ACC112 (cell line): ENCODE data around the gene TMEM256.
"Not testable (repeated sequence)": the region's sequence is repeated elsewhere in the genome, so short reads cannot be mapped to it uniquely, and the experiment has no call there.

Experiments
- H2AFZ ChIP-seq: fragments of 200-600 bp; sonication (generic); one replicate; pipeline ENCODE4 v1.6.0; 2017; ENCODE audit warnings: antibody characterized with exemption, low read length; ENCODE audit not compliant: unreplicated experiment
- H3K27ac ChIP-seq: fragments of 200-600 bp; sonication (generic); 2 replicates; pipeline ENCODE4 v1.5.1; 2014; ENCODE audit warnings: low read depth, mild to moderate bottlenecking, antibody characterized with exemption, low read length, moderate library complexity
- H3K27me3 ChIP-seq: fragments of 200-600 bp; sonication (generic); 2 replicates; pipeline ENCODE4 v1.6.1; 2014; ENCODE audit warnings: mild to moderate bottlenecking, antibody characterized with exemption, low read length, moderate library complexity, mixed read lengths; ENCODE audit not compliant: insufficient read depth
- H3K36me3 ChIP-seq: fragments of 200-600 bp; sonication (generic); 2 replicates; pipeline ENCODE4 v1.6.1; 2016; ENCODE audit warnings: mild to moderate bottlenecking, antibody characterized with exemption, low read length, moderate library complexity, mixed read lengths; ENCODE audit not compliant: insufficient read depth
- H3K4me1 ChIP-seq: fragments of 200-600 bp; sonication (generic); one replicate; pipeline ENCODE4 v1.6.1; 2016; ENCODE audit warnings: low read length, mixed read lengths; ENCODE audit not compliant: insufficient read depth, unreplicated experiment, control insufficient read depth
- H3K4me3 ChIP-seq: fragments of 200-600 bp; sonication (generic); 2 replicates; pipeline ENCODE4 v1.5.1; 2014; ENCODE audit warnings: mild to moderate bottlenecking, low read depth, low read length
- H3K79me2 ChIP-seq: fragments of 200-600 bp; sonication (generic); one replicate; pipeline ENCODE4 v1.6.0; 2016; ENCODE audit warnings: low read length; ENCODE audit not compliant: control insufficient read depth, unreplicated experiment, insufficient read depth

The TMEM256 gene

DNA sequence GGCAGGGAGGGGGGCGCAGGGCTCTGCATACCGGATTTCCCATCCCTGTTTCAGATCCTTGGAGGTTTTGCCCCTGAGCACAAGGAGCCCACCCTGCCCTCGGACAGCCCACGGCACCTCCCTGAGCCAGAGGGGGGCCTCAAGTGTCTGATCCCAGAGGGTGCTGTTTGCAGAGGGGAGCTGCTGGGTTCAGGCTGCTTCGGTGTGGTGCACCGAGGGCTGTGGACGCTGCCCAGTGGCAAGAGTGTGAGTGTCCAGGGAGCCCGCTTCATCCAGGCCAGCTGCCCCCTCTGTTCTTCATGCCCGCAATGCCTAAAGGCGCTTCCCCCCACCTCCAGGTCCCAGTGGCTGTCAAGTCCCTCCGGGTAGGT, 20.5 kb downstream of the TMEM256 start:
- Histone ChIP-seq H3K27ac (no peak overlapping the region), H3K27me3 (peaks cover 27% of the 10 kb centered on the region), H3K79me2 (no peaks in the 10 kb centered on the region), H2AFZ (no peak overlapping the region), H3K36me3 (no peaks in the 10 kb centered on the region), H3K4me1 (no peaks in the 10 kb centered on the region), H3K4me3 (0 out of 2 replicates have a peak overlapping the region, but pooled peaks have one; percentile 66)

DNA sequence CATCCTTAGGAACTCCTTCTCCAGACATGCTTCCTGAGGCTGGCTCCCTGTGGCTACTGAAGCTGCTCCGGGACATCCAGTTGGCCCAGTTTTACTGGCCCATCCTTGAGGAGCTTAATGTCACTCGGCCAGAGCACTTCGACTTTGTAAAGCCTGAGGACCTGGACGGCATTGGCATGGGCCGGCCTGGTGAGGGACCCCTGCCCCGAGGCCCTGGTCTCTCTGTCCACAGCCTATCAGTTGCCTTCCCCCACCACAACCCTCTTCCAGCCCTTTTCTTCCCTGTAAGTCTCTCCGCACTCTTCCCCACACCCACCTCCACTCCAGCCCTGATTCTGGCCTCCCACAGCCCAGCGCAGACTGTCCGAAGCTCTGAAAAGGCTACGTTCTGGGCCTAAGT, 21.0 kb downstream of the TMEM256 start:
- Histone ChIP-seq H3K4me3 (no peak overlapping the region), H3K27me3 (peaks cover 27% of the 10 kb centered on the region)

DNA sequence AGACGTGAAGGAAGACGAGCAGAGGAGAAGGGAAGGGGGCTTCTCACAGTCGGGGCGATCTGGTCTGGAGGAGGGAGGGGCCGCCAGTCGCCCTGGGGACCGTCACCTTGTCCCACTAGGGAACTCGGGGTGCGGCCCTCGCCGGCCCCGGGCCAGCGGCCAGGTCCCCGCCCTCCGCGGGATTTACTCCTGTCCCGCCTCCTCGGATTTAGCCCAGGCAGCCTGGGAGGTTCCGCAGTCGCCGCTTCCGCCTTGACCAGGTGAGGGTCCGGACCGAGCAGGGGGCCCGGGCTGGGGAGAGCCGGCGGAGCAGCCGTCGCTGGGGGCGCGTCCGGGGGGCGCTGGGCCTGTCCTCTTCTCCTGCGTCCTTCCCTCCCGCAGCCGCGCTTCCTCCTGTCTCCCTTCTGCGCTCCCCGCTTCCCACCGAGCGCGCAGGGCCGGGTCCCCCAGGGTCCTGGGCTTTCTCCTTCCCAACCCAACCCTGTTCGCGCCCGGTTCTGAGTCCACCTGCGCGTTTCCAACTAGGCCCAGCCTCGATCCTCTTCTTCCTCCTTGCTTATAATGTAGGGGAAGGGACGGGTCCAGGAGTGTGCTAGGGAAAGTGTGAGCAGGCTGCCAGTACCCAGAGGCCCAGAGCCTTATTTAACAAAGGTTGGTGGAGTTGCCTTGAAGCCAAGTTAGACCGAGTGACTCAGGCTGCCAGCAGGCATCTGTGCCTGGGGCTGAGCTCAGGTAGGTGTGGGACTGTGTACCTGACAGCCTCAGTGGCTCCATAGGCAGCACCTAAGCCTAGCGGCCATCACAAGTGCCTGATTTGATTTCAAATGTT, 22.8 kb downstream of the TMEM256 start, which contains the start of gene TNK1:
TNK1 (plus strand) TSS at position 235 of the 829 bp plus-strand sequence. CDS start 1,838 bp downstream, outside the sequence.
- Histone ChIP-seq H3K4me3 (peak within 1 kb of the TSS; percentile 66), H3K27ac (no peak within 1 kb of the TSS), H3K36me3 (no peaks in the 10 kb centered on the region), H2AFZ (no peak within 1 kb of the TSS), H3K27me3 (peaks cover 27% of the 10 kb centered on the region), H3K79me2 (no peaks in the 10 kb centered on the region), H3K4me1 (no peaks in the 10 kb centered on the region)

More for the DNA sequence above, 21.0 kb downstream of the TMEM256 start:
- Histone ChIP-seq H3K27ac (no peak overlapping the region), H3K4me1 (no peaks in the 10 kb centered on the region), H3K79me2 (no peaks in the 10 kb centered on the region), H3K36me3 (no peaks in the 10 kb centered on the region), H2AFZ (no peak overlapping the region)

DNA sequence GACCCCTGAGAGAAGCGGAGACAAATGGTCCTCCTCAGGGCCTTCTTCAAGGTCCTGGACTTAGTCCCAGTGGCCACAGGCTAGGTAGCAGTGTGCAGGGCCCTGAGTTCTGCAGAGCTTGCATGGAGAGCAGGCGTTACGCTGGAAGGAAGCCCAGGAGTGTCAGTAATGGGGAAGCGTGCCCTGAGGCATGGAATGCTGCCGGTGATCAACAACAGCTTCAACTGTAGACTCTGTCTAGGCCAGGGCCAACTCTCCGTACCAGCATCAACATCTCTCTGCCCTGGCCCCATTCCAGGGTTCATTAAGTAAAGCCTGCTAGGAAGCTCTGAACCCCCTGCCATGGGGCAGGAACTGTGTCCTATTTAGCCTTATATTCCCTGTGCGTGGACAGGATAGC, 23.6 kb downstream of the TMEM256 start:
- Histone ChIP-seq H3K27me3 (peaks cover 27% of the 10 kb centered on the region), H2AFZ (no peak overlapping the region), H3K79me2 (no peaks in the 10 kb centered on the region), H3K36me3 (no peaks in the 10 kb centered on the region), H3K27ac (no peak overlapping the region), H3K4me3 (peak overlapping the region; percentile 66), H3K4me1 (no peaks in the 10 kb centered on the region)

- peaks cover 27% of the 10 kb centered on the region for H3K27me3 ChIP-seq
- no peaks in the 10 kb centered on the region for H3K4me1 ChIP-seq
- H3K36me3 ChIP-seq: no peaks in the 10 kb centered on the region
- H2AFZ ChIP-seq: no peak overlapping the region
- no peak overlapping the region for H3K4me3 ChIP-seq
- no peaks in the 10 kb centered on the region for H3K79me2 ChIP-seq
- no peak overlapping the region for H3K27ac ChIP-seq
These were observed 24.8 kb downstream of the TMEM256 start for GRCh38 chr17:7379134-7379533.

- Histone ChIP-seq H3K36me3 (no peaks in the 10 kb centered on the region), H3K79me2 (no peaks in the 10 kb centered on the region), H3K27ac (no peak overlapping the region), H2AFZ (no peak overlapping the region), H3K4me1 (no peaks in the 10 kb centered on the region), H3K4me3 (no peak overlapping the region), H3K27me3 (peaks cover 2% of the 10 kb centered on the region)
These were observed 29.5 kb downstream of the TMEM256 start for GRCh38 chr17:7374353-7374752.

- no peak overlapping the region for H3K4me3 ChIP-seq
- no peaks in the 10 kb centered on the region for H3K27me3 ChIP-seq
- H3K4me1 ChIP-seq: no peaks in the 10 kb centered on the region
- H3K79me2 ChIP-seq: no peaks in the 10 kb centered on the region
- no peaks in the 10 kb centered on the region for H3K36me3 ChIP-seq
- H3K27ac ChIP-seq: no peak overlapping the region
- no peak overlapping the region for H2AFZ ChIP-seq
These were observed 33.0 kb downstream of the TMEM256 start for GRCh38 chr17:7370853-7371252.

DNA sequence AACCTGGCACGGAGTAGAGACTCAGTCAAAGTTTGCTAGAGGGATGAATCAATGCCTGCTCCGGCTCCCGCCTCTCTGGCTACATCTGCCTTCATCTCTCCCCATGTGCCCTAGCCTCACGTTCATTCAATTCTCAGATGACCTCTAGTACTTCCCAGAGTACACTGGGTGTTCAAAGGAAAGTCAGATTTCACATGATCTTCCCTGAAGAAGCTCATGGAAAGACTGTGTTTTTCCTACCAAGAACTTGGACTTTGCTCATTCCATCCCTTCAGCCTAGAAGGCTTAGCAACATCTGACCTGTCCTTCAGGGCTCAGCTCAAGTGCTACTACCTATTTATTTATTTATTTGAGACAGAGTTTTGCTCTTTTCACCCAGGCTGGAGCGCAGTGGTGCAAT, 34.1 kb downstream of the TMEM256 start:
- no peak overlapping the region for H3K4me3 ChIP-seq
- no peak overlapping the region for H2AFZ ChIP-seq
- H3K36me3 ChIP-seq: no peaks in the 10 kb centered on the region
- H3K79me2 ChIP-seq: no peaks in the 10 kb centered on the region
- no peaks in the 10 kb centered on the region for H3K4me1 ChIP-seq
- no peaks in the 10 kb centered on the region for H3K27me3 ChIP-seq
- H3K27ac ChIP-seq: no peak overlapping the region

DNA sequence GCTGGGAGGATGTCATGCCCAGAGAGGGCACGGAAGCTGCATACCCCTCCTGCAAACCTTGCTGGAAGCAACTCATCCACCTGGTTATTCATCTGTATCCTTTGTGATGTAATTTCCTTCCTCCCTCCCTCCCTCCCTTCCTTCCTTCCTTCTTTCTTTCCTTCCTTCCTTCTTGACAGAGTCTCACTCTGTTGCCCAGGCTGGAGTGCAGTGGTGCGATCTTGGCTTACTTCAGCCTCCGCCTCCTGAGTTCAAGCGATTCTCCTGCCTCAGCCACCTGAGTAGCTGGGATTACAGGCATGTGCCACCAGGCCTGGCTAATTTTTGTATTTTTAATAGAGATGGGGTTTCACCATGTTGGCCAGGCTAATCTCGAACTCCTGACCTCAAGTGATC, 35.3 kb downstream of the TMEM256 start:
- not testable (repeated sequence) for H3K36me3 ChIP-seq, H3K79me2 ChIP-seq, H3K27me3 ChIP-seq, H3K4me1 ChIP-seq, H3K27ac ChIP-seq, H2AFZ ChIP-seq, H3K4me3 ChIP-seq

GRCh38 chr17:7367918-7368598, 35.8 kb downstream of the TMEM256 start:
- Histone ChIP-seq H2AFZ (no peak overlapping the region), H3K36me3 (no peaks in the 10 kb centered on the region), H3K4me3 (no peak overlapping the region), H3K4me1 (no peaks in the 10 kb centered on the region), H3K79me2 (no peaks in the 10 kb centered on the region), H3K27ac (no peak overlapping the region), H3K27me3 (no peaks in the 10 kb centered on the region)

DNA sequence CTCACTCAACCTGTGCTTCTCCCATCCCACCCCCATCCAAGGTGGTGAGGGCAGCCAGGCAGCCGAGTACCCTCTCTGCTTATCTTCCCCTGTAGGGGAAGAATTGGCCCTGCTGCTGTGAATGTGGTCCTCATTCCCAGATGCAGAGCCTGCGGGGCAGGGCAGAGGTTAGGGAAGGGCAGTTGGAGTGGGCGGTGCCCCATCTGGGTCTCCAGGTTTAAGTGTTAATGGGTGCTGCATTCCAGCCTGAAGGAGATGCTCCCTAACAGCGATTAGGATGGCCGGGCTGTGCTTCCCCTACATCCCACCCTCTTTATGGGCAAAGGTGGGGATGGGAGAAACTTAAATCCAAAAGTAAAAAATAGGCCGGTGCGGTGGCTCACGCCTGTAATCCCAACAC, 36.8 kb downstream of the TMEM256 start:
- no peak overlapping the region for H3K27ac ChIP-seq
- no peak overlapping the region for H3K4me3 ChIP-seq

More for the DNA sequence above, 36.8 kb downstream of the TMEM256 start:
- H3K4me1 ChIP-seq: no peaks in the 10 kb centered on the region
- H3K79me2 ChIP-seq: no peaks in the 10 kb centered on the region
- no peaks in the 10 kb centered on the region for H3K27me3 ChIP-seq
- no peaks in the 10 kb centered on the region for H3K36me3 ChIP-seq
- no peak overlapping the region for H2AFZ ChIP-seq
